ENCODE measurements around the gene CLINT1. TPM values are rescaled to one million over a fixed set of nuclear protein-coding genes. Genes with fewer than 3 reads are reported as not detected.

The CLINT1 gene
- polyA plus RNA-seq, 3 donors, result 67.4 to 100 (median 71.9) TPM

DNA sequence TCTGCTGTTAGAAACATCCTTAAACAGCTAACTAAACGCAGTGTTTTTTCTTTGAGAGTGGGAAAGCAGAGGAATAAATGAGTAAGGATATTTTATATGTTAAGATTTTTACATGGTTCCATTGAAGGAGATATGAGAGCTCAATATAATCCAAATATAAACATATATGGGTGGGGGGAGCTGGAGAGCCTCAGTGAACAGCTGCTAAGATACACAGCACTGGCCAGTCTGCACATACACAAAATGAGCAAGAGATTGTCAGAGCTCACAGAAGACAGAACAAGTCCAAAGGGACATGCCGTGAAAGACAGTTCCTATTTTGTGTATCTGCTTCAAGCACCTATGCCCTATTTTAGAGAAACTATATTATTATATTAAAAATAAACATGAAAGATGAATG is 46.9 kb downstream of the CLINT1 start:
- H2AFZ ChIP-seq (ENCODE audit: insufficient read depth, low read depth, low read length, poor library complexity, severe bottlenecking), result no peak overlapping the region

GRCh38 chr5:157808043-157808442 is 50.9 kb downstream of the CLINT1 start:
- Mint-ChIP-seq H3K9me3 (no peaks in the 10 kb centered on the region), H3K4me1 (no peaks in the 10 kb centered on the region), H3K27me3 (ENCODE audit: low read depth in 3 of 3) (no peaks in the 10 kb centered on the region), H3K36me3 (peaks cover 70 to 89% of the 10 kb centered on the region in 2 donors), H3K4me3 (no peak overlapping the region), H3K27ac (no peak overlapping the region)
- no peak for TF ChIP-seq CTCF (IDR thresholded peaks at IDR 0.05)
- H3K4me1 ChIP-seq (ENCODE audit: control insufficient read depth in 1 of 2, insufficient read depth in 2 of 2, low read length in 2 of 2), result no peaks in the 10 kb centered on the region
- H3K9me3 ChIP-seq (replicated peaks in 1 of 2; ENCODE audit: control insufficient read depth in 1 of 2, insufficient read depth in 1 of 2, low read length in 2 of 2), result no peaks in the 10 kb centered on the region
- H3K27me3 ChIP-seq (ENCODE audit: control insufficient read depth in 2 of 2, insufficient read depth in 2 of 2, low read length in 2 of 2), result no peaks in the 10 kb centered on the region
- intact Hi-C loops (cut with micrococcal nuclease), result no loop called here
- H3K4me2 ChIP-seq (replicated peaks; ENCODE audit: extremely low read depth, low read length, poor library complexity, severe bottlenecking), result no peak overlapping the region
- H2AFZ ChIP-seq (ENCODE audit: insufficient read depth, low read depth, low read length, poor library complexity, severe bottlenecking), result no peak overlapping the region
- H3K36me3 ChIP-seq (replicated peaks in 1 of 2; ENCODE audit: control insufficient read depth in 1 of 2, insufficient read depth in 2 of 2, low read length in 2 of 2), result peaks cover 88 to 99% of the 10 kb centered on the region in 2 donors
- no peak overlapping the region for H3K9ac ChIP-seq (ENCODE audit: insufficient read depth, low read length, poor library complexity, severe bottlenecking)
- no peak overlapping the region for H3K4me3 ChIP-seq (replicated peaks in 1 of 3; ENCODE audit: low read depth in 2 of 3, low read length in 3 of 3)
- peaks cover 4% of the 10 kb centered on the region for H4K20me1 ChIP-seq (ENCODE audit: insufficient read depth, low read length)
- H3K79me2 ChIP-seq (ENCODE audit: insufficient read depth, low read length), result no peaks in the 10 kb centered on the region
- WGBS (ENCODE audit: insufficient coverage), result no CpG with 5 or more reads among the region's 2 CpGs
- DNase-seq, result no peak
- H3K27ac ChIP-seq (ENCODE audit: low read depth in 1 of 2, low read length in 2 of 2), result no peak overlapping the region

More for the DNA sequence above, 46.9 kb downstream of the CLINT1 start:
- no peak for TF ChIP-seq CTCF (IDR thresholded peaks at IDR 0.05)
- no peak overlapping the region for H3K27ac ChIP-seq (ENCODE audit: low read depth in 1 of 2, low read length in 2 of 2)
- DNase-seq, result no peak
- no peak overlapping the region for H3K4me3 Mint-ChIP-seq
- peaks cover 0 to 3% of the 10 kb centered on the region in 2 donors for H3K4me1 ChIP-seq (ENCODE audit: control insufficient read depth in 1 of 2, insufficient read depth in 2 of 2, low read length in 2 of 2)
- peaks cover 73 to 96% of the 10 kb centered on the region in 2 donors for H3K36me3 ChIP-seq (replicated peaks in 1 of 2; ENCODE audit: control insufficient read depth in 1 of 2, insufficient read depth in 2 of 2, low read length in 2 of 2)
- no peak overlapping the region for H3K27ac Mint-ChIP-seq
- no peaks in the 10 kb centered on the region for H3K27me3 ChIP-seq (ENCODE audit: control insufficient read depth in 2 of 2, insufficient read depth in 2 of 2, low read length in 2 of 2)
- no peaks in the 10 kb centered on the region for H3K9me3 ChIP-seq (replicated peaks in 1 of 2; ENCODE audit: control insufficient read depth in 1 of 2, insufficient read depth in 1 of 2, low read length in 2 of 2)
- H3K4me1 Mint-ChIP-seq, result no peaks in the 10 kb centered on the region
- peaks cover 67 to 84% of the 10 kb centered on the region in 2 donors for H3K36me3 Mint-ChIP-seq
- peaks cover 28% of the 10 kb centered on the region for H3K79me2 ChIP-seq (ENCODE audit: insufficient read depth, low read length)
- no peak overlapping the region for H3K9ac ChIP-seq (ENCODE audit: insufficient read depth, low read length, poor library complexity, severe bottlenecking)
- H3K27me3 Mint-ChIP-seq (ENCODE audit: low read depth in 3 of 3), result no peaks in the 10 kb centered on the region
- WGBS (ENCODE audit: insufficient coverage), result no CpG with 5 or more reads among the region's 2 CpGs
- no peaks in the 10 kb centered on the region for H3K9me3 Mint-ChIP-seq
- peaks cover 21% of the 10 kb centered on the region for H4K20me1 ChIP-seq (ENCODE audit: insufficient read depth, low read length)
- H3K4me3 ChIP-seq (replicated peaks in 1 of 3; ENCODE audit: low read depth in 2 of 3, low read length in 3 of 3), result no peak overlapping the region
- intact Hi-C loops (cut with micrococcal nuclease), result no loop called here
- H3K4me2 ChIP-seq (replicated peaks; ENCODE audit: extremely low read depth, low read length, poor library complexity, severe bottlenecking), result no peak overlapping the region

Measured in CD14-positive monocyte (primary cell).